ENCODE results near the gene ATP13A2.

DNA sequence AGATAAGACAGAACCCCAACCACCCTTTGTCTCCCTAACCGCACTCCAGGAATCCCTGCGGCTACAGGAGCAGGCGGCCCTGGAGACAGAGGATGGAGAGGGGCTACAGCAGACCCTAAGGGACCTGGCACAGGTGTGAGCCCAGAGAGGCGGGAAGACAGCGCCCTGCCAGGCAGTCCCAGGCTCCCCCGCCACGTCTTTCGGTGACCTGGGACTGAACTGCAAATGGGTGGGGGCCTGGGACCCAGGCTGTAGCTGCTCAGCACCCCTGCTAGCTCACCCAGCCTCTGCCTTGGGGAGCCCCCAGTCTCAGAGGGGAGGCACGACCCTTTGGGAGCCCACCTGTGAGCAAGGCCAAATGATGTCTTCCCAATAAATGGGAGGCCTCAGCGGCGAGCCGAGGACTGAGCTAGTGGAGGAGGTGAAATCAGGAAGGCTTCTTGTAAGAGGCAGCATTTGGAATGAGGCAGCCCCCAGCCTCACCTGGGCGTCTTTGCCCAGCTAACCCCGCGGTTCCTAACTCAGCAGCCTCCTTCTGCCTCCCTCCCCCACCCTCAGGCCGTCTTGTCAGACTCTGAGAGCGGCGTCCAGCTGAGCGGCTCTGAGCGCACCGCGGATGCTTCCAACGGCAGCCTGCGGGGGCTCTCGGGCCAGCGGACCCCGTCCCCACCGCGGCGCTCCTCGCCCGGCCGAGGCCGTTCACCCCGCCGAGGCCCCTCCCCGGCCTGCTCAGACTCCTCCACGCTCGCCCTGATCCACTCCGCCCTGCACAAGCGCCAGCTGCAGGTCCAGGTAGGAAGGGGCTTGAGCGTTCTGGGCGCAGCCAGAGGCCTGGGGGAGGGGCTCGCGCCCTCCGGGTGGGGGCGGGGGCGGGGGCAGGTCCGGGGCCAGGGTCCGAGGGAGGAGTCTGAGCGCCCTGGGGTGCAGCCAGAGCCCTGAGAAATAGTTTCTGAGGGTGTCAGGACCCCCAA lies 73.1 kb downstream of the ATP13A2 start:
- TF ChIP-seq, protein P1, sequence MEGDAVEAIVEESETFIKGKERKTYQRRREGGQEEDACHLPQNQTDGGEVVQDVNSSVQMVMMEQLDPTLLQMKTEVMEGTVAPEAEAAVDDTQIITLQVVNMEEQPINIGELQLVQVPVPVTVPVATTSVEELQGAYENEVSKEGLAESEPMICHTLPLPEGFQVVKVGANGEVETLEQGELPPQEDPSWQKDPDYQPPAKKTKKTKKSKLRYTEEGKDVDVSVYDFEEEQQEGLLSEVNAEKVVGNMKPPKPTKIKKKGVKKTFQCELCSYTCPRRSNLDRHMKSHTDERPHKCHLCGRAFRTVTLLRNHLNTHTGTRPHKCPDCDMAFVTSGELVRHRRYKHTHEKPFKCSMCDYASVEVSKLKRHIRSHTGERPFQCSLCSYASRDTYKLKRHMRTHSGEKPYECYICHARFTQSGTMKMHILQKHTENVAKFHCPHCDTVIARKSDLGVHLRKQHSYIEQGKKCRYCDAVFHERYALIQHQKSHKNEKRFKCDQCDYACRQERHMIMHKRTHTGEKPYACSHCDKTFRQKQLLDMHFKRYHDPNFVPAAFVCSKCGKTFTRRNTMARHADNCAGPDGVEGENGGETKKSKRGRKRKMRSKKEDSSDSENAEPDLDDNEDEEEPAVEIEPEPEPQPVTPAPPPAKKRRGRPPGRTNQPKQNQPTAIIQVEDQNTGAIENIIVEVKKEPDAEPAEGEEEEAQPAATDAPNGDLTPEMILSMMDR (conservative IDR thresholded peaks at IDR 0.05; ENCODE audit: low read length) = no peak
- TF ChIP-seq EZH2phosphoT487 (IDR thresholded peaks at IDR 0.05; ENCODE audit: borderline replicate concordance) = no peak

Measured in Loucy (cell line).